B cell (primary cell): Measurements from ENCODE around the gene DLST.

ENCODE experiments used
- CTCF ChIP-seq: fragments of 200-600 bp; IDR thresholded peaks from one replicate; pipeline ENCODE4 v1.8.0; 2022; ENCODE audit warnings: antibody characterized with exemption, mild to moderate bottlenecking
- EZH2 ChIP-seq: IDR thresholded peaks from 2 replicates; pipeline ENCODE4 v1.6.1; 2012; ENCODE audit warnings: borderline replicate concordance, low read depth, mild to moderate bottlenecking, moderate library complexity, low read length; ENCODE audit not compliant: insufficient read depth, poor library complexity, severe bottlenecking

GRCh38 chr14:74908861-74909341 lies 27.2 kb downstream of the DLST start:
- TF ChIP-seq CTCF (no peak), EZH2 (no peak)
